HepG2 (cell line): Measurements from ENCODE around the gene MRM2. TPM values are rescaled to one million over a fixed set of nuclear protein-coding genes. Genes with fewer than 3 reads are reported as not detected.

ENCODE experiments used
- EEA1 ChIP-seq: sonication (generic); formaldehyde crosslinking; IDR thresholded peaks from 2 replicates; pipeline ENCODE4 v1.5.1; 2020; ENCODE audit warnings: mild to moderate bottlenecking, missing genetic modification reagents, borderline replicate concordance
- polyA plus RNA-seq, 8 experiments: library from polyadenylated mRNA; depleted of rRNA in 3 of 8; stranded (reverse) in 7 of 8; unstranded in 1 of 8; fragments of >200 nt; fragmentation: Illumina TruSeq in 4 of 8; extraction: Trizol in 4 of 8; gene quantifications; 2 replicates each; pipeline versions ENCODE4 v1.2.1 to v1.2.3, GENCODE V29; 2011 to 2016; ENCODE audit warnings: low read depth in 4 of 8, missing spikeins in 1 of 8, mixed read lengths in 1 of 8; ENCODE audit not compliant: insufficient read depth in 1 of 8
- total RNA-seq, 5 experiments: library from RNA; depleted of rRNA; stranded (reverse); fragments of >200 nt; fragmentation: Illumina TruSeq; extraction: Trizol; gene quantifications; 2 replicates each; pipeline ENCODE4 v1.2.3, GENCODE V29; 2016; ENCODE audit warnings: low read depth in 1 of 5
- TF ChIP-seq, protein P1 (sequence below): sonication (generic); formaldehyde crosslinking; IDR thresholded peaks from 2 replicates; pipeline ENCODE4 v1.8.0; 2022; ENCODE audit warnings: mild to moderate bottlenecking, missing genetic modification reagents, borderline replicate concordance
- TF ChIP-seq, protein P2 (sequence below): sonication (generic); formaldehyde crosslinking; IDR thresholded peaks from 2 replicates; pipeline ENCODE4 v1.5.1; 2020; ENCODE audit warnings: missing genetic modification reagents, mild to moderate bottlenecking, borderline replicate concordance
- TF ChIP-seq, protein P3 (sequence below), 2 experiments: IDR thresholded peaks; 2 replicates each; pipeline ENCODE4 v1.6.1; 2011 to 2012; ENCODE audit warnings: low read length in 2 of 2, borderline replicate concordance in 1 of 2, low read depth in 1 of 2, mild to moderate bottlenecking in 1 of 2, moderate library complexity in 1 of 2
- TF ChIP-seq, protein P4 (sequence below): sonication (generic); formaldehyde crosslinking; IDR thresholded peaks from 2 replicates; pipeline ENCODE4 v1.4.0; 2020; ENCODE audit warnings: missing genetic modification reagents, low read depth, mild to moderate bottlenecking, borderline replicate concordance
- TF ChIP-seq, protein P5 (sequence below): sonication (generic); formaldehyde crosslinking; IDR thresholded peaks from 2 replicates; pipeline ENCODE4 v1.8.1; 2023; ENCODE audit warnings: mild to moderate bottlenecking, missing genetic modification reagents

MRM2 gene
- total and polyA plus RNA-seq, 2 of the 13 experiments (the other 11 are each of a cell fraction or from before 2014, with no cell fraction given), result 13.2 to 34.2 TPM

DNA sequence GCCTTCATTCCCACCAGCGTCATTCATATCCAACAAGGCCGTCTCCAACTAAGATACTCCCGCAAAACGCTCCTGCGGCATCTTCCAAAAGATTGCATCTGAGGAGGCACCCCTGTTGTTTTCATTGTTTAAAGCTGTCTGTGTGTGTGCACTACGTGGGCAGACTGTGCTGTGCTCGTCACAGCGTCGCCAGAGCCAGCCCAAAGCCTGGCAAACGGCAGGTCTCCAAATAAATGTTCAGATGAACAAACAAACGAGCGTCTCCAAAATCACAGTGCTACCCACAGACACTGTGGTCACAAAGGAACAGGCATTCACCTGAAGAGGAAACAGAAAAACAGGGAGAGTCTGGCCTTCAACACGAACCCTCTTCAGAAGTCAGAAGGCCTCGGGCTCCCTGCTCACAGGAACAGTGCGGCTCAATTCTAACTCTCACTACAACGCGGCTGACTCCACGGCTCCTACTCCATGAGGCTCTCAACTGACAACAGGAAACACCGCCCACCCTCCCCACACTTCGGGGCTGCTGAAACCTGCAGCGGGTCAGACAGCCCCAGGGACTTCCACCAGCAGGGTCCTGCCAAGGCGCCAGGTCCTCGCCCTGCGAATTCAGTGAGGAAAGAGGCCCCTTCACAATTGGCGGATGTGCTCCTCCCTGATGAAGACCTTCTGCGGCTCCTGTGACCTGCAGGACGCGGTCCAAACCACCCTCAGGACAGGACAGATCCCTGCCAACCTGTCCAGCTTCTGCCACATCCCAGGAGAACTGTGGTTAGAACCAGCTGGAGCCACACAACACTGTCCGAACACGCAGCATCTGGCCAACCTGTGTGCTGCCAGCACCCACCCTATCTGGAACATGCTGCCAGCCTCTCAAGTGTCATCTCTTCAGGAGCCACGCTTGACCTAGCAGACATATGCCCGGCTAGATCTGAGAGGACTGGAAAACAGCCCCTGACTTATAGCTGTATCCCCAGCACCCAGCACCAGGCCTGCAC, 45.3 kb downstream of the MRM2 start (continued):
- TF ChIP-seq, protein P1, sequence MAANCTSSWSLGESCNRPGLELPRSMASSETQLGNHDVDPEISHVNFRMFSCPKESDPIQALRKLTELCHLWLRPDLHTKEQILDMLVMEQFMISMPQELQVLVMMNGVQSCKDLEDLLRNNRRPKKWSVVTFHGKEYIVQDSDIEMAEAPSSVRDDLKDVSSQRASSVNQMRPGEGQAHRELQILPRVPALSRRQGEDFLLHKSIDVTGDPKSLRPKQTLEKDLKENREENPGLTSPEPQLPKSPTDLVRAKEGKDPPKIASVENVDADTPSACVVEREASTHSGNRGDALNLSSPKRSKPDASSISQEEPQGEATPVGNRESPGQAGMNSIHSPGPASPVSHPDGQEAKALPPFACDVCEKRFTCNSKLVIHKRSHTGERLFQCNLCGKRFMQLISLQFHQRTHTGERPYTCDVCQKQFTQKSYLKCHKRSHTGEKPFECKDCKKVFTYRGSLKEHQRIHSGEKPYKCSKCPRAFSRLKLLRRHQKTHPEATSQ (CRISPR knock-in tag), result no peak
- TF ChIP-seq, protein P2, sequence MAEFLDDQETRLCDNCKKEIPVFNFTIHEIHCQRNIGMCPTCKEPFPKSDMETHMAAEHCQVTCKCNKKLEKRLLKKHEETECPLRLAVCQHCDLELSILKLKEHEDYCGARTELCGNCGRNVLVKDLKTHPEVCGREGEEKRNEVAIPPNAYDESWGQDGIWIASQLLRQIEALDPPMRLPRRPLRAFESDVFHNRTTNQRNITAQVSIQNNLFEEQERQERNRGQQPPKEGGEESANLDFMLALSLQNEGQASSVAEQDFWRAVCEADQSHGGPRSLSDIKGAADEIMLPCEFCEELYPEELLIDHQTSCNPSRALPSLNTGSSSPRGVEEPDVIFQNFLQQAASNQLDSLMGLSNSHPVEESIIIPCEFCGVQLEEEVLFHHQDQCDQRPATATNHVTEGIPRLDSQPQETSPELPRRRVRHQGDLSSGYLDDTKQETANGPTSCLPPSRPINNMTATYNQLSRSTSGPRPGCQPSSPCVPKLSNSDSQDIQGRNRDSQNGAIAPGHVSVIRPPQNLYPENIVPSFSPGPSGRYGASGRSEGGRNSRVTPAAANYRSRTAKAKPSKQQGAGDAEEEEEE (CRISPR knock-in tag), result no peak
- no peak for TF ChIP-seq EEA1 (CRISPR knock-in tag)
- TF ChIP-seq, protein P3, sequence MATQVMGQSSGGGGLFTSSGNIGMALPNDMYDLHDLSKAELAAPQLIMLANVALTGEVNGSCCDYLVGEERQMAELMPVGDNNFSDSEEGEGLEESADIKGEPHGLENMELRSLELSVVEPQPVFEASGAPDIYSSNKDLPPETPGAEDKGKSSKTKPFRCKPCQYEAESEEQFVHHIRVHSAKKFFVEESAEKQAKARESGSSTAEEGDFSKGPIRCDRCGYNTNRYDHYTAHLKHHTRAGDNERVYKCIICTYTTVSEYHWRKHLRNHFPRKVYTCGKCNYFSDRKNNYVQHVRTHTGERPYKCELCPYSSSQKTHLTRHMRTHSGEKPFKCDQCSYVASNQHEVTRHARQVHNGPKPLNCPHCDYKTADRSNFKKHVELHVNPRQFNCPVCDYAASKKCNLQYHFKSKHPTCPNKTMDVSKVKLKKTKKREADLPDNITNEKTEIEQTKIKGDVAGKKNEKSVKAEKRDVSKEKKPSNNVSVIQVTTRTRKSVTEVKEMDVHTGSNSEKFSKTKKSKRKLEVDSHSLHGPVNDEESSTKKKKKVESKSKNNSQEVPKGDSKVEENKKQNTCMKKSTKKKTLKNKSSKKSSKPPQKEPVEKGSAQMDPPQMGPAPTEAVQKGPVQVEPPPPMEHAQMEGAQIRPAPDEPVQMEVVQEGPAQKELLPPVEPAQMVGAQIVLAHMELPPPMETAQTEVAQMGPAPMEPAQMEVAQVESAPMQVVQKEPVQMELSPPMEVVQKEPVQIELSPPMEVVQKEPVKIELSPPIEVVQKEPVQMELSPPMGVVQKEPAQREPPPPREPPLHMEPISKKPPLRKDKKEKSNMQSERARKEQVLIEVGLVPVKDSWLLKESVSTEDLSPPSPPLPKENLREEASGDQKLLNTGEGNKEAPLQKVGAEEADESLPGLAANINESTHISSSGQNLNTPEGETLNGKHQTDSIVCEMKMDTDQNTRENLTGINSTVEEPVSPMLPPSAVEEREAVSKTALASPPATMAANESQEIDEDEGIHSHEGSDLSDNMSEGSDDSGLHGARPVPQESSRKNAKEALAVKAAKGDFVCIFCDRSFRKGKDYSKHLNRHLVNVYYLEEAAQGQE (IDR thresholded peaks at IDR 0.05; ENCODE audit: borderline replicate concordance in 1 of 2, low read depth in 1 of 2, low read length in 2 of 2), result no peak
- TF ChIP-seq, protein P4, sequence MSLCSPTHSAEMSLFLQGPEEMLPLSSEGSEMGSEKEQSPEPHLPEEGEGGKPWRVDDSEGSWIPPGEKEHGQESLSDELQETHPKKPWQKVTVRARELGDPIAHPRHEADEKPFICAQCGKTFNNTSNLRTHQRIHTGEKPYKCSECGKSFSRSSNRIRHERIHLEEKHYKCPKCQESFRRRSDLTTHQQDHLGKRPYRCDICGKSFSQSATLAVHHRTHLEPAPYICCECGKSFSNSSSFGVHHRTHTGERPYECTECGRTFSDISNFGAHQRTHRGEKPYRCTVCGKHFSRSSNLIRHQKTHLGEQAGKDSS (CRISPR knock-in tag), result no peak
- TF ChIP-seq, protein P5, sequence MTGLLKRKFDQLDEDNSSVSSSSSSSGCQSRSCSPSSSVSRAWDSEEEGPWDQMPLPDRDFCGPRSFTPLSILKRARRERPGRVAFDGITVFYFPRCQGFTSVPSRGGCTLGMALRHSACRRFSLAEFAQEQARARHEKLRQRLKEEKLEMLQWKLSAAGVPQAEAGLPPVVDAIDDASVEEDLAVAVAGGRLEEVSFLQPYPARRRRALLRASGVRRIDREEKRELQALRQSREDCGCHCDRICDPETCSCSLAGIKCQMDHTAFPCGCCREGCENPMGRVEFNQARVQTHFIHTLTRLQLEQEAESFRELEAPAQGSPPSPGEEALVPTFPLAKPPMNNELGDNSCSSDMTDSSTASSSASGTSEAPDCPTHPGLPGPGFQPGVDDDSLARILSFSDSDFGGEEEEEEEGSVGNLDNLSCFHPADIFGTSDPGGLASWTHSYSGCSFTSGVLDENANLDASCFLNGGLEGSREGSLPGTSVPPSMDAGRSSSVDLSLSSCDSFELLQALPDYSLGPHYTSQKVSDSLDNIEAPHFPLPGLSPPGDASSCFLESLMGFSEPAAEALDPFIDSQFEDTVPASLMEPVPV, result no peak
